ENCODE measurements around the gene ARHGEF39. TPM values are rescaled to one million over a fixed set of nuclear protein-coding genes. Genes with fewer than 3 reads are reported as not detected.

ARHGEF39 gene, protein sequence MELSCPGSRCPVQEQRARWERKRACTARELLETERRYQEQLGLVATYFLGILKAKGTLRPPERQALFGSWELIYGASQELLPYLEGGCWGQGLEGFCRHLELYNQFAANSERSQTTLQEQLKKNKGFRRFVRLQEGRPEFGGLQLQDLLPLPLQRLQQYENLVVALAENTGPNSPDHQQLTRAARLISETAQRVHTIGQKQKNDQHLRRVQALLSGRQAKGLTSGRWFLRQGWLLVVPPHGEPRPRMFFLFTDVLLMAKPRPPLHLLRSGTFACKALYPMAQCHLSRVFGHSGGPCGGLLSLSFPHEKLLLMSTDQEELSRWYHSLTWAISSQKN
- polyA plus RNA-seq (2011; rRNA removed) (17.6 and 21.4 TPM in 2 replicates), polyA plus RNA-seq (2017; fragmentation: RNase III; extraction: RNeasy Plus Mini Kit Qiagen cat#74134 plus additional on column Dnase treatment) (16.7 to 19.5 TPM (median 18.3 TPM) in 3 replicates), polyA minus RNA-seq (2011; rRNA and poly(A)+ RNA removed) (24.9 and 27.1 TPM in 2 replicates)
- 18.5 and 21.2 TPM in 2 replicates for polyA plus RNA-seq (2012; cell fraction: cytosol; rRNA removed)
- 55.0 and 61.4 TPM in 2 replicates for polyA plus RNA-seq (2012; cell fraction: nucleus; rRNA removed)

DNA sequence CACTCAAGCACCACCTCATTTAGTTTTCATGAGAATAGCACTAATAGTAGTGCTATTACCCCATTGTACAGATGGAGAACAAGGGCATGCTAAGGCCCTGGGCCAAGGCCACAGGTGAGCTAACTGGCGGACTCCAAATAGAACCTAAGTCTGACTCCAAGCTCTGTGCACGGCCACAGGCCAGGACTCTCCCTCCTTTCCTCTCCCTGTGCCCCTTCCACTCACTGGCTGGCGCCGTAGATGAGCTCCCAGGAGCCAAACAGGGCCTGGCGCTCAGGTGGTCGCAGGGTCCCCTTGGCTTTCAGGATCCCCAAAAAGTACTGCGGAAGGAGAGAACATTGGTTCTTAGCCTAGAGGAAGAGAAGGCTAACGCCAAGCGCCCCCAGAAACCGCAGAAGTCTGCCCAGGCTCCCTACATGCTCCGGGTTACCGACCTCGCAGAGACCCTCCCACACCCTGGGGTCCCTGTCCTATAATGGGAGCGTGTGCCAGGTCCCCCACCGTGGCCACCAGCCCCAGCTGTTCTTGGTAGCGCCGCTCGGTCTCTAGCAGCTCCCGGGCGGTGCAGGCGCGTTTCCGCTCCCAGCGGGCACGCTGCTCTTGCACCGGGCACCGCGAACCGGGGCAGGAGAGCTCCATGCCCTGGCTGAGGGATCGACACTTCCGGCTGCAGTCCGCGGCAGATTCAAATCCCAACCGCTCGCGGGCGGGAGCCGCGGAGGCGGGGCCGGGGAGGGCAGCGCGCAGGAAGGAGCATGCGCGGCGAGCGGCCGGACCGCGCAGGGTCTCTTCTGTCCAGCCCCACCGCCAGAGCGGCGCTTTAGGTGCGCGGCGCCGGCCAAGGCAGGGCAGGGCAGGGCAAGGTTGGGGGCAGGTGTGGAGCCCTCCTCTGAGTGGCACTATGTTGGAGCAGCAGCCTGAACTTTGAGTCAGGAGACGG is at the start of gene ARHGEF39:
TSS of gene ARHGEF39 (minus strand) at position 665 of the 940 bp plus-strand sequence. CDS start at position 639, 26 bp downstream.
- 6% methylated on average over 37 of the region's 58 CpGs for WGBS (ENCODE audit: missing lambda C conversion rate)
- DNase-seq (ENCODE audit: low read depth in 1 of 2, low spot score in 1 of 2) (peak; percentile 86 to 94), ATAC-seq (peak; percentile 87 to 88), FAIRE-seq (no peak)
- ChIA-PET CTCF (interaction anchor here (0.9 to 21.5 kb wide), 17 partner anchors 9 to 217 kb away, joined by 3 to 498 read pairs (median 5); partner anchors contain the start of genes CA9, CREB3, TLN1 and TPM2), POLR2A (interaction anchor here (1.0 to 2.6 kb wide), 9 partner anchors 19 to 84 kb away, joined by 3 to 21 read pairs (median 3); partner anchors contain the start of genes CREB3, GBA2, RGP1 and TLN1)
- peak within 1 kb of the TSS; percentile 98 for H3K4me2 ChIP-seq
- H3K4me3 ChIP-seq = peak within 1 kb of the TSS; percentile 71
- no peaks in the 10 kb centered on the region for H3K9me3 ChIP-seq
- peaks cover 49% of the 10 kb centered on the region for H3K4me1 ChIP-seq
- TF ChIP-seq FOXS1 (CRISPR knock-in tag; IDR thresholded peaks at IDR 0.05) = no peak
- TF ChIP-seq, protein P1, sequence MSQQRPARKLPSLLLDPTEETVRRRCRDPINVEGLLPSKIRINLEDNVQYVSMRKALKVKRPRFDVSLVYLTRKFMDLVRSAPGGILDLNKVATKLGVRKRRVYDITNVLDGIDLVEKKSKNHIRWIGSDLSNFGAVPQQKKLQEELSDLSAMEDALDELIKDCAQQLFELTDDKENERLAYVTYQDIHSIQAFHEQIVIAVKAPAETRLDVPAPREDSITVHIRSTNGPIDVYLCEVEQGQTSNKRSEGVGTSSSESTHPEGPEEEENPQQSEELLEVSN (IDR thresholded peaks at IDR 0.05; ENCODE audit: borderline replicate concordance, low read depth) = peak; percentile 76; the same call in 1 of the 2 replicates
- peak; percentile 65 for TF ChIP-seq POLR2A (IDR thresholded peaks at IDR 0.05; ENCODE audit: low read length)
- TF ChIP-seq, protein P2, sequence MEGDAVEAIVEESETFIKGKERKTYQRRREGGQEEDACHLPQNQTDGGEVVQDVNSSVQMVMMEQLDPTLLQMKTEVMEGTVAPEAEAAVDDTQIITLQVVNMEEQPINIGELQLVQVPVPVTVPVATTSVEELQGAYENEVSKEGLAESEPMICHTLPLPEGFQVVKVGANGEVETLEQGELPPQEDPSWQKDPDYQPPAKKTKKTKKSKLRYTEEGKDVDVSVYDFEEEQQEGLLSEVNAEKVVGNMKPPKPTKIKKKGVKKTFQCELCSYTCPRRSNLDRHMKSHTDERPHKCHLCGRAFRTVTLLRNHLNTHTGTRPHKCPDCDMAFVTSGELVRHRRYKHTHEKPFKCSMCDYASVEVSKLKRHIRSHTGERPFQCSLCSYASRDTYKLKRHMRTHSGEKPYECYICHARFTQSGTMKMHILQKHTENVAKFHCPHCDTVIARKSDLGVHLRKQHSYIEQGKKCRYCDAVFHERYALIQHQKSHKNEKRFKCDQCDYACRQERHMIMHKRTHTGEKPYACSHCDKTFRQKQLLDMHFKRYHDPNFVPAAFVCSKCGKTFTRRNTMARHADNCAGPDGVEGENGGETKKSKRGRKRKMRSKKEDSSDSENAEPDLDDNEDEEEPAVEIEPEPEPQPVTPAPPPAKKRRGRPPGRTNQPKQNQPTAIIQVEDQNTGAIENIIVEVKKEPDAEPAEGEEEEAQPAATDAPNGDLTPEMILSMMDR (IDR thresholded peaks at IDR 0.05) = peak; percentile 47
- peak; percentile 34; the same call in 1 of the 2 replicates for TF ChIP-seq MYC (IDR thresholded peaks at IDR 0.05; ENCODE audit: borderline replicate concordance, low read length)
- TF ChIP-seq SREBF2 (IDR thresholded peaks at IDR 0.05) = no peak
- TF ChIP-seq, protein P3, sequence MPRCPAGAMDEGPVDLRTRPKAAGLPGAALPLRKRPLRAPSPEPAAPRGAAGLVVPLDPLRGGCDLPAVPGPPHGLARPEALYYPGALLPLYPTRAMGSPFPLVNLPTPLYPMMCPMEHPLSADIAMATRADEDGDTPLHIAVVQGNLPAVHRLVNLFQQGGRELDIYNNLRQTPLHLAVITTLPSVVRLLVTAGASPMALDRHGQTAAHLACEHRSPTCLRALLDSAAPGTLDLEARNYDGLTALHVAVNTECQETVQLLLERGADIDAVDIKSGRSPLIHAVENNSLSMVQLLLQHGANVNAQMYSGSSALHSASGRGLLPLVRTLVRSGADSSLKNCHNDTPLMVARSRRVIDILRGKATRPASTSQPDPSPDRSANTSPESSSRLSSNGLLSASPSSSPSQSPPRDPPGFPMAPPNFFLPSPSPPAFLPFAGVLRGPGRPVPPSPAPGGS (IDR thresholded peaks at IDR 0.05) = peak; percentile 48; the same call in 1 of the 3 replicates
- no peak for TF ChIP-seq NFE2L2 (conservative IDR thresholded peaks at IDR 0.05; ENCODE audit: low read length)
- TF ChIP-seq MAZ (IDR thresholded peaks at IDR 0.05; ENCODE audit: borderline replicate concordance, low read depth, low read length) = 0 out of 2 replicates have a peak, but pooled peaks have one; percentile 60
- peak; percentile 52 to 87; a peak in 3 of 5 replicates for TF ChIP-seq JUN (IDR thresholded peaks at IDR 0.05)
- no peak for TF ChIP-seq GATA3 (IDR thresholded peaks at IDR 0.05; ENCODE audit: borderline replicate concordance)
- TF ChIP-seq POLR2AphosphoS2 (conservative IDR thresholded peaks at IDR 0.05; ENCODE audit: low read length) = no peak
- no peak for TF ChIP-seq RARB (CRISPR knock-in tag; IDR thresholded peaks at IDR 0.05)
- TF ChIP-seq, protein P4, sequence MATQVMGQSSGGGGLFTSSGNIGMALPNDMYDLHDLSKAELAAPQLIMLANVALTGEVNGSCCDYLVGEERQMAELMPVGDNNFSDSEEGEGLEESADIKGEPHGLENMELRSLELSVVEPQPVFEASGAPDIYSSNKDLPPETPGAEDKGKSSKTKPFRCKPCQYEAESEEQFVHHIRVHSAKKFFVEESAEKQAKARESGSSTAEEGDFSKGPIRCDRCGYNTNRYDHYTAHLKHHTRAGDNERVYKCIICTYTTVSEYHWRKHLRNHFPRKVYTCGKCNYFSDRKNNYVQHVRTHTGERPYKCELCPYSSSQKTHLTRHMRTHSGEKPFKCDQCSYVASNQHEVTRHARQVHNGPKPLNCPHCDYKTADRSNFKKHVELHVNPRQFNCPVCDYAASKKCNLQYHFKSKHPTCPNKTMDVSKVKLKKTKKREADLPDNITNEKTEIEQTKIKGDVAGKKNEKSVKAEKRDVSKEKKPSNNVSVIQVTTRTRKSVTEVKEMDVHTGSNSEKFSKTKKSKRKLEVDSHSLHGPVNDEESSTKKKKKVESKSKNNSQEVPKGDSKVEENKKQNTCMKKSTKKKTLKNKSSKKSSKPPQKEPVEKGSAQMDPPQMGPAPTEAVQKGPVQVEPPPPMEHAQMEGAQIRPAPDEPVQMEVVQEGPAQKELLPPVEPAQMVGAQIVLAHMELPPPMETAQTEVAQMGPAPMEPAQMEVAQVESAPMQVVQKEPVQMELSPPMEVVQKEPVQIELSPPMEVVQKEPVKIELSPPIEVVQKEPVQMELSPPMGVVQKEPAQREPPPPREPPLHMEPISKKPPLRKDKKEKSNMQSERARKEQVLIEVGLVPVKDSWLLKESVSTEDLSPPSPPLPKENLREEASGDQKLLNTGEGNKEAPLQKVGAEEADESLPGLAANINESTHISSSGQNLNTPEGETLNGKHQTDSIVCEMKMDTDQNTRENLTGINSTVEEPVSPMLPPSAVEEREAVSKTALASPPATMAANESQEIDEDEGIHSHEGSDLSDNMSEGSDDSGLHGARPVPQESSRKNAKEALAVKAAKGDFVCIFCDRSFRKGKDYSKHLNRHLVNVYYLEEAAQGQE (IDR thresholded peaks at IDR 0.05) = no peak
- peak; percentile 46; the same call in 2 of the 3 replicates for TF ChIP-seq SMC3 (IDR thresholded peaks at IDR 0.05)
- TF ChIP-seq RAD21 (conservative IDR thresholded peaks at IDR 0.05 in 1 of 2, IDR thresholded peaks at IDR 0.05 in 1 of 2) = peak; percentile 39 to 62; a peak in 4 of 5 replicates
- TF ChIP-seq, protein P5, sequence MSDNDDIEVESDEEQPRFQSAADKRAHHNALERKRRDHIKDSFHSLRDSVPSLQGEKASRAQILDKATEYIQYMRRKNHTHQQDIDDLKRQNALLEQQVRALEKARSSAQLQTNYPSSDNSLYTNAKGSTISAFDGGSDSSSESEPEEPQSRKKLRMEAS (IDR thresholded peaks at IDR 0.05) = peak; percentile 91
- no peak for TF ChIP-seq NR3C1 (IDR thresholded peaks at IDR 0.05)
- H3K27ac ChIP-seq = peak within 1 kb of the TSS; percentile 94 to 97

All from A549 (cell line).